ENCODE data around the gene C22orf39. TPM values are rescaled to one million over a fixed set of nuclear protein-coding genes. Genes with fewer than 3 reads are reported as not detected.

C22orf39 gene
- total RNA-seq, 1 experiment from 2014 or later: 22.2 TPM

- Mint-ChIP-seq H3K4me3 (ENCODE audit: unreplicated experiment) (no peak overlapping the region), H3K27me3 (ENCODE audit: insufficient read depth, unreplicated experiment) (no peaks in the 10 kb centered on the region), H3K9me3 (ENCODE audit: unreplicated experiment) (no peaks in the 10 kb centered on the region), H3K36me3 (ENCODE audit: insufficient read depth, unreplicated experiment) (peaks cover 66% of the 10 kb centered on the region), H3K4me1 (ENCODE audit: insufficient read depth, unreplicated experiment) (peaks cover under 1% of the 10 kb centered on the region), H3K27ac (ENCODE audit: low read depth, unreplicated experiment) (no peak overlapping the region)
- BruUV-seq (replicated peaks): no TSS peak
- POLR2A ChIA-PET: no interaction called here
- no peak for TF ChIP-seq CTCF (IDR thresholded peaks at IDR 0.05; ENCODE audit: unreplicated experiment)
- intact Hi-C loops (cut with micrococcal nuclease): no loop called here
- CTCF ChIA-PET: interaction anchor here (2.2 kb wide), 1 partner anchor 16 kb away, joined by 11 read pairs; no protein-coding TSS in a partner anchor
- no peak for DNase-seq (ENCODE audit: unreplicated experiment)
Observed at GRCh38 chr22:19461506-19461905, 14.0 kb upstream of the C22orf39 start.

- Mint-ChIP-seq H3K27me3 (ENCODE audit: insufficient read depth, unreplicated experiment) (no peaks in the 10 kb centered on the region), H3K4me1 (ENCODE audit: insufficient read depth, unreplicated experiment) (peaks cover 9% of the 10 kb centered on the region), H3K4me3 (ENCODE audit: unreplicated experiment) (no peak overlapping the region), H3K9me3 (ENCODE audit: unreplicated experiment) (no peaks in the 10 kb centered on the region), H3K36me3 (ENCODE audit: insufficient read depth, unreplicated experiment) (peaks cover 67% of the 10 kb centered on the region), H3K27ac (ENCODE audit: low read depth, unreplicated experiment) (no peak overlapping the region)
- ChIA-PET POLR2A (no interaction called here), CTCF (no interaction called here)
- intact Hi-C loops (cut with micrococcal nuclease): no loop called here
- no peak for DNase-seq (ENCODE audit: unreplicated experiment)
- TF ChIP-seq CTCF (IDR thresholded peaks at IDR 0.05; ENCODE audit: unreplicated experiment): no peak
- BruUV-seq (replicated peaks): no TSS peak
Observed at GRCh38 chr22:19460036-19460435, 12.5 kb upstream of the C22orf39 start.

GRCh38 chr22:19457828-19458428, 10.4 kb upstream of the C22orf39 start:
- no TSS peak for BruUV-seq (replicated peaks)
- no peak overlapping the region for H3K27ac Mint-ChIP-seq (ENCODE audit: low read depth, unreplicated experiment)
- H3K4me1 Mint-ChIP-seq (ENCODE audit: insufficient read depth, unreplicated experiment): peaks cover 9% of the 10 kb centered on the region
- H3K9me3 Mint-ChIP-seq (ENCODE audit: unreplicated experiment): no peaks in the 10 kb centered on the region
- intact Hi-C loops (cut with micrococcal nuclease): no loop called here
- ChIA-PET CTCF (interaction anchor here (0.6 to 0.9 kb wide), 2 partner anchors 95 to 172 kb away, joined by 3 read pairs; no protein-coding TSS in a partner anchor), POLR2A (interaction anchor here (1.9 kb wide), 1 partner anchor 22 kb away, joined by 5 read pairs; the partner anchor contains the start of genes CDC45 and UFD1)
- no peak overlapping the region for H3K4me3 Mint-ChIP-seq (ENCODE audit: unreplicated experiment)
- no peaks in the 10 kb centered on the region for H3K27me3 Mint-ChIP-seq (ENCODE audit: insufficient read depth, unreplicated experiment)
- peaks cover 64% of the 10 kb centered on the region for H3K36me3 Mint-ChIP-seq (ENCODE audit: insufficient read depth, unreplicated experiment)
- no peak for TF ChIP-seq CTCF (IDR thresholded peaks at IDR 0.05; ENCODE audit: unreplicated experiment)
- no peak for DNase-seq (ENCODE audit: unreplicated experiment)

GRCh38 chr22:19456541-19456940, 9.0 kb upstream of the C22orf39 start:
- Mint-ChIP-seq H3K9me3 (ENCODE audit: unreplicated experiment) (no peaks in the 10 kb centered on the region), H3K36me3 (ENCODE audit: insufficient read depth, unreplicated experiment) (peaks cover 72% of the 10 kb centered on the region), H3K4me1 (ENCODE audit: insufficient read depth, unreplicated experiment) (peaks cover 9% of the 10 kb centered on the region), H3K27me3 (ENCODE audit: insufficient read depth, unreplicated experiment) (no peaks in the 10 kb centered on the region), H3K4me3 (ENCODE audit: unreplicated experiment) (no peak overlapping the region), H3K27ac (ENCODE audit: low read depth, unreplicated experiment) (no peak overlapping the region)
- ChIA-PET POLR2A (interaction anchor here (0.9 kb wide), 1 partner anchor 23 kb away, joined by 3 read pairs; the partner anchor contains the start of gene CDC45), CTCF (interaction anchor here (0.6 kb wide), 2 partner anchors 10 to 1019 kb away, joined by 3 to 6 read pairs; no protein-coding TSS in a partner anchor)
- no peak for DNase-seq (ENCODE audit: unreplicated experiment)
- no peak for TF ChIP-seq CTCF (IDR thresholded peaks at IDR 0.05; ENCODE audit: unreplicated experiment)
- BruUV-seq (replicated peaks): no TSS peak
- intact Hi-C loops (cut with micrococcal nuclease): no loop called here
